Measurements from ENCODE around the gene ZFP36. TPM values are rescaled to one million over a fixed set of nuclear protein-coding genes. Genes with fewer than 3 reads are reported as not detected.

The ZFP36 gene
- total RNA-seq, 1 experiment from 2014 or later, result 414 TPM

- DNase-seq (ENCODE audit: low read depth, low spot score) (no peak), ATAC-seq (no peak)
- in situ Hi-C loops (cut with HindIII; ENCODE audit: low pct_unique_long_range_greater_than_20kb, low sequenced_read_pairs), result no loop called here
- no TSS peak for BruUV-seq (replicated peaks)
- Histone ChIP-seq H3K36me3 (ENCODE audit: control insufficient read depth, insufficient read depth, low read length) (peaks cover 90% of the 10 kb centered on the region), H3K9me3 (ENCODE audit: control insufficient read depth, insufficient read depth, low read depth, low read length) (no peaks in the 10 kb centered on the region), H3K4me1 (ENCODE audit: control insufficient read depth, insufficient read depth, low read length) (peaks cover 12% of the 10 kb centered on the region; the same call in 1 of the 2 replicates), H3K4me3 (ENCODE audit: low read depth in 2 of 2, low read length in 2 of 2) (no peak overlapping the region), H3K27ac (ENCODE audit: low read length) (no peak overlapping the region), H3K27me3 (ENCODE audit: control insufficient read depth, insufficient read depth, low read length) (no peaks in the 10 kb centered on the region)
- CTCF ChIA-PET, result interaction anchor here (0.6 to 1.2 kb wide), 6 partner anchors 18 to 822 kb away, joined by 3 to 7 read pairs (median 4); no protein-coding TSS in a partner anchor
- intact Hi-C loops (cut with micrococcal nuclease; ENCODE audit: unreplicated experiment), result no loop called here
- POLR2A ChIA-PET, result interaction anchor here (0.6 to 1.5 kb wide), 8 partner anchors 9 to 162 kb away, joined by 3 to 16 read pairs (median 6); partner anchors contain the start of genes MED29, PAF1, RPS16 and SAMD4B
- TF ChIP-seq SIN3A (IDR thresholded peaks at IDR 0.05; ENCODE audit: borderline replicate concordance, insufficient read depth, low read depth, low read length) (no peak), CTCF (IDR thresholded peaks at IDR 0.05) (no peak), TCF7L2 (IDR thresholded peaks at IDR 0.05; ENCODE audit: low read depth, low read length) (no peak), POLR2AphosphoS5 (IDR thresholded peaks at IDR 0.05; ENCODE audit: low read depth, low read length) (no peak), REST (IDR thresholded peaks at IDR 0.05; ENCODE audit: insufficient read depth in 1 of 2, low read depth in 2 of 2, low read length in 1 of 2) (no peak)
Observed at GRCh38 chr19:39379865-39380396, 26.7 kb upstream of the ZFP36 start.

GRCh38 chr19:39380521-39381502 is 25.8 kb upstream of the ZFP36 start:
- Histone ChIP-seq H3K4me3 (ENCODE audit: low read depth in 2 of 2, low read length in 2 of 2) (no peak overlapping the region), H3K4me1 (ENCODE audit: control insufficient read depth, insufficient read depth, low read length) (peaks cover 20% of the 10 kb centered on the region), H3K27me3 (ENCODE audit: control insufficient read depth, insufficient read depth, low read length) (no peaks in the 10 kb centered on the region), H3K36me3 (ENCODE audit: control insufficient read depth, insufficient read depth, low read length) (peaks cover 90% of the 10 kb centered on the region), H3K27ac (ENCODE audit: low read length) (no peak overlapping the region), H3K9me3 (ENCODE audit: control insufficient read depth, insufficient read depth, low read depth, low read length) (no peaks in the 10 kb centered on the region)
- BruUV-seq (replicated peaks), result no TSS peak
- no peak for DNase-seq (ENCODE audit: low read depth, low spot score)
- intact Hi-C loops (cut with micrococcal nuclease; ENCODE audit: unreplicated experiment) (no loop called here), in situ Hi-C loops (cut with HindIII; ENCODE audit: low pct_unique_long_range_greater_than_20kb, low sequenced_read_pairs) (no loop called here)
- CTCF ChIA-PET, result interaction anchor here (0.6 to 1.2 kb wide), 8 partner anchors 17 to 955 kb away, joined by 3 to 7 read pairs (median 3); no protein-coding TSS in a partner anchor
- POLR2A ChIA-PET, result interaction anchor here (0.6 to 1.5 kb wide), 7 partner anchors 10 to 161 kb away, joined by 3 to 16 read pairs (median 7); partner anchors contain the start of genes MED29, PAF1, RPS16 and SAMD4B
- TF ChIP-seq POLR2AphosphoS5 (IDR thresholded peaks at IDR 0.05; ENCODE audit: low read depth, low read length) (no peak), REST (IDR thresholded peaks at IDR 0.05; ENCODE audit: insufficient read depth in 1 of 2, low read depth in 2 of 2, low read length in 1 of 2) (no peak), CTCF (IDR thresholded peaks at IDR 0.05) (no peak)
- ATAC-seq, result no peak
